GM10266 (cell line): ENCODE measurements around the gene ARID5B.

Source experiments
- DNase-seq: peaks from one replicate; pipeline ENCODE4 v3.0.0; 2012; ENCODE audit errors: extremely low spot score
- TF ChIP-seq, protein P1 (sequence below): IDR thresholded peaks from 2 replicates; pipeline ENCODE4 v1.5.1; 2012; ENCODE audit warnings: mild to moderate bottlenecking, low read depth; ENCODE audit not compliant: control insufficient read depth, insufficient read depth; ENCODE audit errors: missing control alignments

The ARID5B gene

DNA sequence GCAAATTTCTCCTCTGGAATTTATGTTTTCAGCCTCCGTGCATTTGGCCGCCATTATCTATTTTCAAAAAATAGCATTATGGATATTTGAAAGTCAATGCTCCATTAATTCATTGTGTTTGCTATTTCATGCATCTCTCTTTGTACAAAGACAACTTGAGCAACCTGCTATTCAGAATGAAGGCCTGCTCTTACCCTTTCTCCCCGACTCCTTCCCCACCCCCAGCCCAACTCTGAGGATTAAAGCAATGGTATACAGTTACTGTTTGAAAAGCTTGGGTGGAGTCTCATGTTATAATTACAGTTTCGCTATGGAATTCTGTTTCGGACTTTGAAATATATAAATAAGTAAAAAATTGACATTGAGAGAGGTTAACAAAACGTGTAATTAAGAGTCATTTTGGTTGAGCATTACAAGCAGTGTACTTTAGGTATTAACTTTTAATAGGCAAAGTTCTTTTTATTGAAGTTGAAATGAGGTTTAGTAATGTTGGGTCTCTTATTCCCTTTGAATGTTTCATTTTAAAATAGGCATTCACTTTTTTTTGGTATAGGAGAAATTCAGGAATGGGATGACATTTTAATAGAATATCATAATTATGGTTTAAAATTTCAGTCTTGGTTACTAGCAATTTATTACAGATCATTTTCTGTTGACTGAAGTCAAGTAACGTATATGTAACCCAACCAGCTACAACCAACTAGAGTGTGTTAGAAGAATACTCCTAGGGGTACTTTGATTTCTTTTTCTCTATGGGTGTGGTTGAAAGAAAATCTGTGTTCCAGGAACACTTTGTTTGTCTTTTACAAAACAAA, 93.1 kb downstream of the ARID5B start:
- TF ChIP-seq, protein P1, sequence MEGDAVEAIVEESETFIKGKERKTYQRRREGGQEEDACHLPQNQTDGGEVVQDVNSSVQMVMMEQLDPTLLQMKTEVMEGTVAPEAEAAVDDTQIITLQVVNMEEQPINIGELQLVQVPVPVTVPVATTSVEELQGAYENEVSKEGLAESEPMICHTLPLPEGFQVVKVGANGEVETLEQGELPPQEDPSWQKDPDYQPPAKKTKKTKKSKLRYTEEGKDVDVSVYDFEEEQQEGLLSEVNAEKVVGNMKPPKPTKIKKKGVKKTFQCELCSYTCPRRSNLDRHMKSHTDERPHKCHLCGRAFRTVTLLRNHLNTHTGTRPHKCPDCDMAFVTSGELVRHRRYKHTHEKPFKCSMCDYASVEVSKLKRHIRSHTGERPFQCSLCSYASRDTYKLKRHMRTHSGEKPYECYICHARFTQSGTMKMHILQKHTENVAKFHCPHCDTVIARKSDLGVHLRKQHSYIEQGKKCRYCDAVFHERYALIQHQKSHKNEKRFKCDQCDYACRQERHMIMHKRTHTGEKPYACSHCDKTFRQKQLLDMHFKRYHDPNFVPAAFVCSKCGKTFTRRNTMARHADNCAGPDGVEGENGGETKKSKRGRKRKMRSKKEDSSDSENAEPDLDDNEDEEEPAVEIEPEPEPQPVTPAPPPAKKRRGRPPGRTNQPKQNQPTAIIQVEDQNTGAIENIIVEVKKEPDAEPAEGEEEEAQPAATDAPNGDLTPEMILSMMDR = no peak
- DNase-seq = no peak

DNA sequence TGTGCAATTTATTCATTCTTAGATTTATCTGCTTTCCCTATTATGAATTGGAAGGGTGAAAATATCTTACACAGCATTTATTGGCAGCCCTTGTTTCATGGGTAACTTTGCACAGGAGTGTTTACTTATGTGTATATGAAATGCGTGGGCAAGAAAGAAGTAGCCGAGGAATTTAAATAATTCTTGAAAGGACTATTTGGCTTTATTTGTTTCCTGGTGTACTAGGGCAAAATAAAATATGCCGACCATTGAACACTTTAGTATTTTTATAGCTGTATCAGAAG, 93.7 kb downstream of the ARID5B start:
- TF ChIP-seq, protein P1 = no peak
- DNase-seq = no peak

DNA sequence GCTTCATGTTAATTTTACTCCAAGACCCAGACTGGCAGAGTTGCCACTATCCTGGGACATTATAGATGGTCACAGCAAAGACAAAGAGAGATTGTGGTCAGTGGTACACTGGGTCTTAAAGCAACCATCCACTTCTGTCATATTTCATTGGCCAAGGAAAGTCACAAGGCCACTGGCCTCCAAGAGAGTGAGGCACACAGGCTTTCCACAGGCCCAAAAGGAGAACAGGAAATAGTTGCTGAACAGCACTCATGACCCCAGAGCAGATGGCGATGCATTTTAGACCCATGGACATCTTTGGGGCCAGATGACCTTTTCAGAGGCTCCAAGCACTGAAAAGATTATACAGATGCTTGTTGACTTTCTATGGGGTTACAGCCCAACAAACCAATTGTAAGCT, 97.4 kb downstream of the ARID5B start:
- no peak for DNase-seq
- TF ChIP-seq, protein P1 = no peak

DNA sequence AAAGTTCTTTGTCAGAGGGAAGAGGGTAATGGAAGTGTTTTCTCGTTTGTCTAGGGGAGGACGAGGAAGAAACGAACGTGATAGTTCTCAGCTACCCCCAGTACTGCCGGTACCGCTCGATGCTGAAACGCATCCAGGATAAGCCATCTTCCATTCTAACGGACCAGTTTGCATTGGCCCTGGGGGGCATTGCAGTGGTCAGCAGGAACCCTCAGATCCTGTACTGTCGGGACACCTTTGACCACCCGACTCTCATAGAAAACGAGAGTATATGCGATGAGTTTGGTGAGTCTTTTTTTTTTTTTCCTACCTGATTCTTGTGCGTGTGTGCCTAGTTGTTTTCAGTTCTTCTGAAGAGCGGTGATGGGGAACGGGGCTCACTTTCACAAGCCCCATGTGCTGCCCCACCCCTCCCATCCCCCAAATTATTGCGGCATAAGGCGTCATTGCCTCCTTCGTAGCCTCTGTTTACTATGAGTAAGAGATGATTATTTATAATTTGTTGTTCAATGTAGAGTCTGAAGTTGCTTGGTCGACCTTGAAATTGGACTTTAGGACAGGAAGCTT, 98.6 kb downstream of the ARID5B start:
- TF ChIP-seq, protein P1 = no peak
- peak; percentile 66 for DNase-seq

DNA sequence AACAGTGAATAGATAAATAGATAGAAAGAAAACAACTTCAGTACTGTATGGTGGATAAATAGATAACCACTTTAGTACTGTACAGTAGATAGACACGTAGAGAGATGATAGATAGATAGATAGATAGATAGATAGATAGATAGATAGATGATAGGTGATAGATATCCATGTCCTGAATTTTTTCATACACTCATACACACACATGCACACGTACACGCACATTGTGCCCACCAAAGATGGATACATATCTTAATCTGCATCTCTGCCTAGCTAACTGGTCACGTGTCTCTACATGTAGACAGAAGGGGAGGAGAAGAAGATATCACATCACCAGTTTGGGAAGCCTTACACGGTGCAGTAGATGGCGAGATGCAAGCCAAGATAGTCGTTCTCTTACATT, 99.2 kb downstream of the ARID5B start:
- TF ChIP-seq, protein P1 = no peak

DNA sequence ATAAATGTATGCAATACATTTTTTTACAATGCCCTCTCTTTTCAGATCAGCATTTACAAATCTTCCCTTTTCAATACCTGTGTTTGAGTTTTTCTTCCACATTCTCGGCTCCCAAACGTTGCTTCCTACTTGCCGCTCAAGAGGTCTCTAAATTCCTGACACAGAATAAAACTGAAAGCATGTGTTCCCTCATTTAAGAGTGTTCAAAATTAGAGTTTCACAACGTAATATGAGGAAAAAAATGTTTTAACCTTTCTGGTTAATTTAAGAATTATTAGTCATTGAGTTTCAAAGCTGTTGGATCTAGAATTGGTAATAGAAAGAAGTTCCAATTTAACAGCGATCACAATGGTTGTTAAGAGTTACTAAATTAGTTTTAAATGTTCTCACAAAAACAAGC, 100.4 kb downstream of the ARID5B start:
- TF ChIP-seq, protein P1 = no peak
- no peak for DNase-seq

More for the DNA sequence above, 99.2 kb downstream of the ARID5B start:
- DNase-seq = no peak

DNA sequence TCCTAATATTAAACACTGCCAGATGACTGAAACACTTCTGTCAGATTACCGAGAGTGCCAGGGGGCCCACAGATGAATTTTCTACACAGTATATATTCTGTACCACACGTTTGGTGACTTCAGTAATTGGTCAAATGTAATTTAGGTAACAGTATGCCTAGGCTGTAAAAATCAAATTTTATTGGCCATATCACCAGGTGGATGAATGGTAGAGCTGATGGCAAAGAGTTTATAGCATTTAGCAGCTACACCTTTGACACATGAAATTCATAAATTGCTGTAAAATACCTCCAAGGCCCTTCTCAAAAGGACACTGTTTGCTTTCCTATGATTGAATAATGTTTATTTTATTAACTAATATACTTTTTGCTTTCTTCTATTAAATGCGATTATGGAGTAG, 101.3 kb downstream of the ARID5B start:
- TF ChIP-seq, protein P1 = no peak

More for the DNA sequence above, 101.3 kb downstream of the ARID5B start:
- DNase-seq = no peak
